Activated T-cell treated with anti-CD3 and anti-CD28 coated beads, Interleukin-2, amount 50 U/mL, for 1 hour (primary cell): ENCODE measurements around the gene TNIP1.

Experiments used
- DNase-seq: peaks from one replicate; pipeline ENCODE4 v3.0.0-alpha.2; 2020

TNIP1 gene

GRCh38 chr5:151082282-151082902 is 1.6 kb upstream of the TNIP1 start:
- no peak for DNase-seq

- no peak for DNase-seq
These were observed 822 bp upstream of the TNIP1 start for GRCh38 chr5:151081431-151082281.

- no peak for DNase-seq
These were observed 809 bp downstream of the TNIP1 start for GRCh38 chr5:151079838-151080612.

- peak; percentile 64 for DNase-seq
These were observed 2.2 kb downstream of the TNIP1 start for GRCh38 chr5:151078490-151079262.

GRCh38 chr5:151077967-151078366 is 2.9 kb downstream of the TNIP1 start:
- DNase-seq = no peak

GRCh38 chr5:151077419-151077818 is 3.4 kb downstream of the TNIP1 start:
- no peak for DNase-seq

- DNase-seq = no peak
These were observed 4.2 kb downstream of the TNIP1 start for GRCh38 chr5:151076616-151077015.

GRCh38 chr5:151075698-151076331 is 5.0 kb downstream of the TNIP1 start:
- DNase-seq = no peak

- no peak for DNase-seq
These were observed 6.3 kb downstream of the TNIP1 start for GRCh38 chr5:151074557-151074956.

- DNase-seq = no peak
These were observed 7.6 kb downstream of the TNIP1 start for GRCh38 chr5:151073280-151073679.

GRCh38 chr5:151072630-151073025 is 8.2 kb downstream of the TNIP1 start:
- DNase-seq = no peak

- DNase-seq = no peak
These were observed 8.8 kb downstream of the TNIP1 start for GRCh38 chr5:151071848-151072629.

- no peak for DNase-seq
These were observed 9.8 kb downstream of the TNIP1 start for GRCh38 chr5:151071021-151071420.

GRCh38 chr5:151070449-151070848 is 10.4 kb downstream of the TNIP1 start:
- no peak for DNase-seq

GRCh38 chr5:151068433-151069197 is 12.2 kb downstream of the TNIP1 start:
- DNase-seq = peak; percentile 32

- DNase-seq = no peak
These were observed 13.0 kb downstream of the TNIP1 start for GRCh38 chr5:151067632-151068432.

GRCh38 chr5:151066920-151067319 is 13.9 kb downstream of the TNIP1 start:
- DNase-seq = no peak

- no peak for DNase-seq
These were observed 15.2 kb downstream of the TNIP1 start for GRCh38 chr5:151065609-151066008.

GRCh38 chr5:151064916-151065499 is 15.8 kb downstream of the TNIP1 start:
- no peak for DNase-seq
